K562 (cell line): Measurements from ENCODE around the gene KITLG.

Experiments used
- CTCF ChIP-seq, 3 experiments: IDR thresholded peaks in 2 of 3; conservative IDR thresholded peaks in 1 of 3; 2 replicates each; pipeline ENCODE4 v1.5.1; 2011 to 2012; ENCODE audit warnings: low read length in 3 of 3, mild to moderate bottlenecking in 3 of 3, control low read depth in 2 of 3, improper control_type of control experiment in 1 of 3, inconsistent platforms in 1 of 3, low read depth in 1 of 3, mixed read lengths in 1 of 3, moderate library complexity in 1 of 3; ENCODE audit not compliant: insufficient read depth in 2 of 3
- ETV6 ChIP-seq, 3 experiments: fragments of 150-350 bp in 1 of 3; sonication (generic) in 1 of 3; formaldehyde crosslinking in 1 of 3; IDR thresholded peaks; 2 replicates each; pipeline versions ENCODE4 v1.6.1 to v1.8.0; 2014 to 2022; ENCODE audit warnings: borderline replicate concordance in 2 of 3, low read depth in 2 of 3, antibody characterized with exemption in 1 of 3, low read length in 1 of 3, mild to moderate bottlenecking in 1 of 3, missing genetic modification reagents in 1 of 3
- GTF2A2 ChIP-seq: IDR thresholded peaks from 2 replicates; pipeline ENCODE4 v1.6.1; 2016; ENCODE audit warnings: mild to moderate bottlenecking, missing genetic modification characterization, missing compliant biosample characterization
- HNRNPLL ChIP-seq: fragments of 200-400 bp; formaldehyde crosslinking; IDR thresholded peaks from 2 replicates; pipeline ENCODE4 v1.6.1; 2017; ENCODE audit warnings: low read length, low read depth, mild to moderate bottlenecking; ENCODE audit not compliant: poor library complexity, severe bottlenecking
- ILF3 ChIP-seq: fragments of 450-650 bp; IDR thresholded peaks from 2 replicates; pipeline ENCODE4 v1.6.1; 2018; ENCODE audit warnings: antibody characterized with exemption, mild to moderate bottlenecking, moderate library complexity, borderline replicate concordance
- NFIC ChIP-seq: fragments of 450-650 bp; IDR thresholded peaks from 2 replicates; pipeline ENCODE4 v1.6.1; 2017; ENCODE audit warnings: mild to moderate bottlenecking, inconsistent platforms
- STAG1 ChIP-seq: sonication (generic); formaldehyde crosslinking; IDR thresholded peaks from 2 replicates; pipeline ENCODE4 v1.5.0; 2020; ENCODE audit warnings: missing genetic modification reagents, borderline replicate concordance
- THRAP3 ChIP-seq: fragments of 450-650 bp; IDR thresholded peaks from 2 replicates; pipeline ENCODE4 v1.6.1; 2016; ENCODE audit warnings: mild to moderate bottlenecking, inconsistent platforms, borderline replicate concordance
- ZBTB17 ChIP-seq: fragments of 450-650 bp; formaldehyde crosslinking; IDR thresholded peaks from 2 replicates; pipeline ENCODE4 v1.4.0; 2020; ENCODE audit warnings: mild to moderate bottlenecking
- ZNF431 ChIP-seq: sonication (generic); formaldehyde crosslinking; IDR thresholded peaks from 2 replicates; pipeline ENCODE4 v1.8.0; 2022; ENCODE audit warnings: mild to moderate bottlenecking, missing genetic modification reagents
- ZNF707 ChIP-seq: fragments of 250-450 bp; sonication (Bioruptor Pico); conservative IDR thresholded peaks from 2 replicates; pipeline ENCODE4 v1.8.0; 2022; ENCODE audit warnings: inconsistent platforms, mild to moderate bottlenecking, moderate library complexity
- ZNF764 ChIP-seq: fragments of 250-450 bp; sonication (Bioruptor Pico); IDR thresholded peaks from 2 replicates; pipeline ENCODE4 v1.4.0; 2020; ENCODE audit warnings: low read depth, mild to moderate bottlenecking, moderate library complexity

- TF ChIP-seq ZNF431: no peak
- TF ChIP-seq ZNF764 (CRISPR knock-in tag): no peak
- TF ChIP-seq HNRNPLL: no peak
- no peak for TF ChIP-seq ETV6 (IDR thresholded peaks at IDR 0.05; ENCODE audit: borderline replicate concordance in 1 of 2, low read depth in 2 of 2, low read length in 1 of 2)
- no peak for TF ChIP-seq ETV6 (CRISPR knock-in tag; IDR thresholded peaks at IDR 0.05; ENCODE audit: borderline replicate concordance)
- TF ChIP-seq GTF2A2: no peak
- no peak for TF ChIP-seq CTCF (IDR thresholded peaks at IDR 0.05 in 2 of 3, conservative IDR thresholded peaks at IDR 0.05 in 1 of 3; ENCODE audit: insufficient read depth in 2 of 3, low read depth in 1 of 3, low read length in 3 of 3)
- TF ChIP-seq ZBTB17: no peak
- no peak for TF ChIP-seq STAG1 (CRISPR knock-in tag)
- TF ChIP-seq ILF3: no peak
- TF ChIP-seq ZNF707 (CRISPR knock-in tag): no peak
- TF ChIP-seq NFIC: no peak
- TF ChIP-seq THRAP3: no peak
Observed at GRCh38 chr12:88501972-88502938, 78.0 kb downstream of the KITLG start.
